ENCODE measurements around the gene LCE2D.

GRCh38 chr1:152699746-152700145, 36.6 kb downstream of the LCE2D start:
- TF ChIP-seq CTCF (optimal IDR thresholded peaks at IDR 0.05 in 1 of 3, IDR thresholded peaks at IDR 0.05 in 1 of 3, conservative IDR thresholded peaks at IDR 0.05 in 1 of 3; ENCODE audit: extremely low read depth in 1 of 3, insufficient read depth in 2 of 3, low read length in 3 of 3) (no peak), EZH2 (IDR thresholded peaks at IDR 0.05; ENCODE audit: low read length) (no peak)

Measured in keratinocyte (primary cell).